ENCODE data around the gene GIMAP6. TPM values are rescaled to one million over a fixed set of nuclear protein-coding genes. Genes with fewer than 3 reads are reported as not detected.
"Not testable (repeated sequence)": the region's sequence is repeated elsewhere in the genome, so short reads cannot be mapped to it uniquely, and the experiment has no call there.

Gene GIMAP6
- total RNA-seq, 1 experiment from 2014 or later, result 0.13 TPM

- TF ChIP-seq FOXP4 (CRISPR knock-in tag; IDR thresholded peaks at IDR 0.05), result no peak
- TF ChIP-seq SMAD4 (CRISPR knock-in tag; IDR thresholded peaks at IDR 0.05), result no peak
- no peak for TF ChIP-seq PRRX2 (CRISPR knock-in tag; IDR thresholded peaks at IDR 0.05)
- no peak for TF ChIP-seq ZNF532 (CRISPR knock-in tag; IDR thresholded peaks at IDR 0.05; ENCODE audit: borderline replicate concordance)
- TF ChIP-seq GTF2I (CRISPR knock-in tag; conservative IDR thresholded peaks at IDR 0.05), result no peak
- no peak for TF ChIP-seq NFYB (CRISPR knock-in tag; conservative IDR thresholded peaks at IDR 0.05; ENCODE audit: low read depth)
- H3K9me3 Mint-ChIP-seq, result peaks cover 28% of the 10 kb centered on the region
- no peak for DNase-seq (ENCODE audit: low spot score)
- peaks cover 6% of the 10 kb centered on the region for H3K36me3 Mint-ChIP-seq
- POLR2A ChIA-PET, result no interaction called here
- ATAC-seq, result no peak
- no peak overlapping the region for H3K4me3 Mint-ChIP-seq
- CTCF ChIA-PET, result no interaction called here
- H3K27ac Mint-ChIP-seq, result no peak overlapping the region
- H3K27me3 Mint-ChIP-seq (ENCODE audit: low read depth), result peaks cover 54% of the 10 kb centered on the region
- no peaks in the 10 kb centered on the region for H3K4me1 Mint-ChIP-seq
Measured at GRCh38 chr7:150585199-150585598, 47.0 kb downstream of the GIMAP6 start.

GRCh38 chr7:150580638-150581394, 51.4 kb downstream of the GIMAP6 start:
- no peak for ATAC-seq
- H3K27me3 Mint-ChIP-seq (ENCODE audit: low read depth), result peaks cover 78% of the 10 kb centered on the region
- DNase-seq (ENCODE audit: low spot score), result no peak
- H3K27ac Mint-ChIP-seq, result no peak overlapping the region
- H3K36me3 Mint-ChIP-seq, result peaks cover 14% of the 10 kb centered on the region
- TF ChIP-seq NFATC4 (CRISPR knock-in tag; IDR thresholded peaks at IDR 0.05) (no peak), NR2C2 (CRISPR knock-in tag; IDR thresholded peaks at IDR 0.05) (no peak), KAT7 (CRISPR knock-in tag; IDR thresholded peaks at IDR 0.05; ENCODE audit: borderline replicate concordance) (no peak), ZNF281 (CRISPR knock-in tag; IDR thresholded peaks at IDR 0.05) (no peak)
- H3K4me3 Mint-ChIP-seq, result no peak overlapping the region
- ChIA-PET CTCF (no interaction called here), POLR2A (no interaction called here)
- peaks cover 47% of the 10 kb centered on the region for H3K9me3 Mint-ChIP-seq
- no peaks in the 10 kb centered on the region for H3K4me1 Mint-ChIP-seq

- CTCF ChIA-PET; H3K27ac Mint-ChIP-seq; ATAC-seq; DNase-seq (ENCODE audit: low spot score); H3K4me1 Mint-ChIP-seq; H3K4me3 Mint-ChIP-seq; POLR2A ChIA-PET: not testable (repeated sequence)
- peaks cover 14% of the 10 kb centered on the region for H3K36me3 Mint-ChIP-seq
- peaks cover 53% of the 10 kb centered on the region for H3K9me3 Mint-ChIP-seq
- H3K27me3 Mint-ChIP-seq (ENCODE audit: low read depth), result peaks cover 78% of the 10 kb centered on the region
Measured at GRCh38 chr7:150579979-150580637, 52.1 kb downstream of the GIMAP6 start.

Other genes with a start within 250 kb of the GIMAP6 start
- 0.09 to 0.18 TPM (median 0.09 TPM) in 3 replicates for gene GIMAP8, start 181.8 kb downstream of the GIMAP6 start, total RNA-seq (2021)
- gene GIMAP7, start 117.5 kb downstream of the GIMAP6 start, total RNA-seq (2021), result 0.37 to 0.48 TPM (median 0.37 TPM) in 3 replicates
- gene GIMAP4, start 65.0 kb downstream of the GIMAP6 start, total RNA-seq (2021), result 0.28 to 0.39 TPM (median 0.30 TPM) in 3 replicates
- gene GIMAP2, start 53.3 kb upstream of the GIMAP6 start, total RNA-seq (2021), result 0.15 to 0.37 TPM (median 0.18 TPM) in 3 replicates
- gene GIMAP1, start 84.2 kb upstream of the GIMAP6 start, total RNA-seq (2021), result 0.05 to 0.09 TPM in 2 of 3 replicates, not detected in the other
- 0.24 to 0.46 TPM (median 0.39 TPM) in 3 replicates for gene GIMAP5, start 105.0 kb upstream of the GIMAP6 start, total RNA-seq (2021)
- 1.0 to 1.6 TPM (median 1.3 TPM) in 3 replicates for gene TMEM176B, start 168.0 kb upstream of the GIMAP6 start, total RNA-seq (2021)
- gene TMEM176A, start 168.4 kb upstream of the GIMAP6 start, total RNA-seq (2021), result 0.30 to 0.74 TPM (median 0.64 TPM) in 3 replicates
- gene AOC1, start 220.1 kb upstream of the GIMAP6 start, total RNA-seq (2021), result 0.17 to 0.39 TPM (median 0.23 TPM) in 3 replicates